K562 (cell line): ENCODE results near the gene DAP. TPM values are rescaled to one million over a fixed set of nuclear protein-coding genes. Genes with fewer than 3 reads are reported as not detected.

Source experiments
- ADNP ChIP-seq: fragments of 200-800 bp; sonication (Bioruptor generic); IDR thresholded peaks from 2 replicates; pipeline ENCODE4 v1.6.1; 2016; ENCODE audit warnings: missing genetic modification characterization, missing compliant biosample characterization
- ATF1 ChIP-seq, 2 experiments: fragments of 450-650 bp in 1 of 2; IDR thresholded peaks; 2 replicates each; pipeline ENCODE4 v1.6.1; 2016; ENCODE audit warnings: missing compliant biosample characterization in 1 of 2, missing genetic modification characterization in 1 of 2
- CSDE1 ChIP-seq, 2 experiments: fragments of 450-650 bp; IDR thresholded peaks; 2 replicates each; pipeline ENCODE4 v1.6.1; 2016; ENCODE audit warnings: mild to moderate bottlenecking in 1 of 2
- CXXC5 ChIP-seq: fragments of 250-450 bp; sonication (Bioruptor Pico); IDR thresholded peaks from 2 replicates; pipeline ENCODE4 v1.8.0; 2022; ENCODE audit warnings: inconsistent platforms, mild to moderate bottlenecking, moderate library complexity
- ELF2 ChIP-seq: fragments of 250-450 bp; sonication (Bioruptor Pico); IDR thresholded peaks from 2 replicates; pipeline ENCODE4 v1.5.0; 2021; ENCODE audit warnings: mild to moderate bottlenecking
- GTF2F1 ChIP-seq: IDR thresholded peaks from 2 replicates; pipeline ENCODE4 v1.6.1; 2011; ENCODE audit warnings: low read depth, low read length, improper control_type of control experiment
- MCM3 ChIP-seq: fragments of 450-650 bp; IDR thresholded peaks from 2 replicates; pipeline ENCODE4 v1.6.1; 2016
- MEF2D ChIP-seq: conservative IDR thresholded peaks from 2 replicates; pipeline ENCODE4 v1.6.1; 2016; ENCODE audit warnings: low read depth, missing genetic modification characterization, missing compliant biosample characterization
- NFXL1 ChIP-seq: fragments of 450-650 bp; formaldehyde crosslinking; IDR thresholded peaks from 2 replicates; pipeline ENCODE4 v1.4.0; 2021; ENCODE audit warnings: mild to moderate bottlenecking
- NR4A1 ChIP-seq, 2 experiments: fragments of 250-450 bp in 1 of 2; fragments of 450-650 bp in 1 of 2; sonication (Bioruptor Pico) in 1 of 2; IDR thresholded peaks; 2 replicates each; pipeline versions ENCODE4 v1.4.0 to v1.6.1; 2016 to 2020; ENCODE audit warnings: mild to moderate bottlenecking in 2 of 2, missing compliant biosample characterization in 1 of 2, missing genetic modification characterization in 1 of 2, moderate library complexity in 1 of 2
- PTTG1 ChIP-seq: fragments of 450-650 bp; IDR thresholded peaks from 2 replicates; pipeline ENCODE4 v1.6.1; 2016; ENCODE audit warnings: low read depth, mild to moderate bottlenecking, missing genetic modification characterization, missing compliant biosample characterization
- RB1 ChIP-seq: fragments of 450-650 bp; IDR thresholded peaks from 2 replicates; pipeline ENCODE4 v1.6.1; 2017; ENCODE audit warnings: low read depth, mild to moderate bottlenecking
- RBM34 ChIP-seq: fragments of 200-400 bp; formaldehyde crosslinking; IDR thresholded peaks from 2 replicates; pipeline ENCODE4 v1.6.1; 2018; ENCODE audit warnings: low read length, borderline replicate concordance; ENCODE audit not compliant: insufficient read depth
- RCOR1 ChIP-seq, 2 experiments: IDR thresholded peaks; 2 replicates each; pipeline ENCODE4 v1.6.1; 2012; ENCODE audit warnings: low read depth in 2 of 2, low read length in 2 of 2, borderline replicate concordance in 1 of 2, improper control_type of control experiment in 1 of 2
- SREBF2 ChIP-seq: sonication (generic); formaldehyde crosslinking; IDR thresholded peaks from 2 replicates; pipeline ENCODE4 v1.4.0; 2020; ENCODE audit warnings: mild to moderate bottlenecking, missing genetic modification reagents
- TCF3 ChIP-seq: sonication (generic); formaldehyde crosslinking; IDR thresholded peaks from 2 replicates; pipeline ENCODE4 v1.4.0; 2020; ENCODE audit warnings: mild to moderate bottlenecking, missing genetic modification reagents
- THRA ChIP-seq: fragments of 450-650 bp; IDR thresholded peaks from 2 replicates; pipeline ENCODE4 v1.6.1; 2017; ENCODE audit warnings: mild to moderate bottlenecking, moderate library complexity
- XRCC3 ChIP-seq: fragments of 450-650 bp; IDR thresholded peaks from 2 replicates; pipeline ENCODE4 v1.6.1; 2017; ENCODE audit warnings: mild to moderate bottlenecking, moderate library complexity
- ZNF668 ChIP-seq: fragments of 250-450 bp; sonication (Bioruptor Pico); IDR thresholded peaks from 2 replicates; pipeline ENCODE4 v1.8.0; 2022; ENCODE audit warnings: mild to moderate bottlenecking, inconsistent platforms
- polyA plus RNA-seq, 8 experiments: library from polyadenylated mRNA; depleted of rRNA in 4 of 8; stranded (reverse) in 5 of 8; unstranded in 3 of 8; fragments of >200 nt; fragmentation: Nextera tagmentation in 2 of 8; fragmentation: Illumina TruSeq in 1 of 8; extraction: Ambion mirVana in 2 of 8; extraction: Trizol in 1 of 8; gene quantifications; 2 replicates each; pipeline versions ENCODE4 v1.2.1 to v1.2.3, GENCODE V29; 2011 to 2014; ENCODE audit warnings: inconsistent platforms in 1 of 8, missing spikeins in 1 of 8
- total RNA-seq, 7 experiments: library from RNA; depleted of rRNA in 6 of 7; stranded (reverse); fragments of >200 nt in 6 of 7; fragmentation: Illumina TruSeq in 2 of 7; extraction: Trizol in 2 of 7; gene quantifications; 2 replicates each; pipeline versions ENCODE4 v1.2.1 to v1.2.3, GENCODE V29; 2011 to 2021; ENCODE audit warnings: low replicate concordance in 1 of 7
- TF ChIP-seq, protein P1 (sequence below), 2 experiments: fragments of 450-650 bp; IDR thresholded peaks; 2 replicates each; pipeline ENCODE4 v1.6.1; 2016; ENCODE audit warnings: mild to moderate bottlenecking in 2 of 2, borderline replicate concordance in 1 of 2, low read depth in 1 of 2, moderate library complexity in 1 of 2

Gene DAP
- total and polyA plus RNA-seq, 9 of the 15 experiments (the other 6 are each of a cell fraction or from before 2014, with no cell fraction given) = 14.1 to 151 (median 34.5) TPM

DNA sequence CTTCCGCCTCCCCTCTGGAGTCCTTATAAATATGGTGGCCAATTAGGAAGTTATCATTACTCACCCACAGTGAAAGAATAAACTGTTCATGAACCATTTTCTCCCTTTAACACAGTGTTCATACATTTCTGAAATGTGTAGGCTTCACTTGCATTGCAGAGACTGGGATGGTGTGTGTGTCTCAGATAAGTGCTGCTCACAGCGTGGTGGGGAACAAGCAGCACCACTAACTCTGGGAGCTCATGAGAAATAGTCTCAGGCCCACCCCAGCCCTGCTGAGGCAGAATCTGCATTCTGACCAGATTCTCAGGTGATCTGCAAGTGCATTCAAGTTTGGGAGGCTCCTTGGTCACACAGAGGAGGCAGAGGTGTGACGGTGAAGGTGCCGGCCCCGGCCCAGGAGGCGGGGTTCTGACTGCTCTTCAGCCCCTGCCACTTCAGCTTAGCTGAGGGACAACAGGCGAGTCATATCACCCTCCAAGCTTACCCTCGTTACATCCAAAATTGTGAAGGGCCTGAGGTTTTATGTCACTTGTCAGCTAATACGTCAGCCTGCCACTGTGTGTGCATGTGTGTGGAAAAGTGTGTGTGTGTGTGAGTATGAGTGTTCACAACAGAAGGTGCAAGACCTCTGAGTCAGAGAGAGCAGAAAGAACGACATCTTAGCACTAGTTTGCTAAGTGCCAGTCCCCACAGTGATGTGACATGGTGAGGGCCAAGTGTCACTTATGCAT lies 34.7 kb downstream of the DAP start (continued):
- TF ChIP-seq SREBF2 (CRISPR knock-in tag) (no peak), MEF2D (0 out of 2 replicates have a peak, but pooled peaks have one; percentile 34), RCOR1 (IDR thresholded peaks at IDR 0.05; ENCODE audit: borderline replicate concordance in 1 of 2, low read depth in 2 of 2, low read length in 2 of 2) (no peak), NR4A1 (CRISPR knock-in tag; IDR thresholded peaks at IDR 0.05) (no peak), NR4A1 (tag; IDR thresholded peaks at IDR 0.05) (no peak), ADNP (tag) (no peak), CXXC5 (CRISPR knock-in tag) (peak; percentile 22; the same call in 1 of the 2 replicates), NFXL1 (CRISPR knock-in tag) (no peak), ZNF668 (no peak), CSDE1 (IDR thresholded peaks at IDR 0.05) (no peak), GTF2F1 (no peak), TCF3 (peak; percentile 53), ELF2 (CRISPR knock-in tag) (no peak), THRA (no peak), MCM3 (no peak), RBM34 (no peak), ATF1 (CRISPR knock-in tag; IDR thresholded peaks at IDR 0.05) (no peak), ATF1 (tag; IDR thresholded peaks at IDR 0.05) (peak; percentile 56), XRCC3 (no peak), PTTG1 (tag) (no peak), RB1 (no peak)
- TF ChIP-seq, protein P1, sequence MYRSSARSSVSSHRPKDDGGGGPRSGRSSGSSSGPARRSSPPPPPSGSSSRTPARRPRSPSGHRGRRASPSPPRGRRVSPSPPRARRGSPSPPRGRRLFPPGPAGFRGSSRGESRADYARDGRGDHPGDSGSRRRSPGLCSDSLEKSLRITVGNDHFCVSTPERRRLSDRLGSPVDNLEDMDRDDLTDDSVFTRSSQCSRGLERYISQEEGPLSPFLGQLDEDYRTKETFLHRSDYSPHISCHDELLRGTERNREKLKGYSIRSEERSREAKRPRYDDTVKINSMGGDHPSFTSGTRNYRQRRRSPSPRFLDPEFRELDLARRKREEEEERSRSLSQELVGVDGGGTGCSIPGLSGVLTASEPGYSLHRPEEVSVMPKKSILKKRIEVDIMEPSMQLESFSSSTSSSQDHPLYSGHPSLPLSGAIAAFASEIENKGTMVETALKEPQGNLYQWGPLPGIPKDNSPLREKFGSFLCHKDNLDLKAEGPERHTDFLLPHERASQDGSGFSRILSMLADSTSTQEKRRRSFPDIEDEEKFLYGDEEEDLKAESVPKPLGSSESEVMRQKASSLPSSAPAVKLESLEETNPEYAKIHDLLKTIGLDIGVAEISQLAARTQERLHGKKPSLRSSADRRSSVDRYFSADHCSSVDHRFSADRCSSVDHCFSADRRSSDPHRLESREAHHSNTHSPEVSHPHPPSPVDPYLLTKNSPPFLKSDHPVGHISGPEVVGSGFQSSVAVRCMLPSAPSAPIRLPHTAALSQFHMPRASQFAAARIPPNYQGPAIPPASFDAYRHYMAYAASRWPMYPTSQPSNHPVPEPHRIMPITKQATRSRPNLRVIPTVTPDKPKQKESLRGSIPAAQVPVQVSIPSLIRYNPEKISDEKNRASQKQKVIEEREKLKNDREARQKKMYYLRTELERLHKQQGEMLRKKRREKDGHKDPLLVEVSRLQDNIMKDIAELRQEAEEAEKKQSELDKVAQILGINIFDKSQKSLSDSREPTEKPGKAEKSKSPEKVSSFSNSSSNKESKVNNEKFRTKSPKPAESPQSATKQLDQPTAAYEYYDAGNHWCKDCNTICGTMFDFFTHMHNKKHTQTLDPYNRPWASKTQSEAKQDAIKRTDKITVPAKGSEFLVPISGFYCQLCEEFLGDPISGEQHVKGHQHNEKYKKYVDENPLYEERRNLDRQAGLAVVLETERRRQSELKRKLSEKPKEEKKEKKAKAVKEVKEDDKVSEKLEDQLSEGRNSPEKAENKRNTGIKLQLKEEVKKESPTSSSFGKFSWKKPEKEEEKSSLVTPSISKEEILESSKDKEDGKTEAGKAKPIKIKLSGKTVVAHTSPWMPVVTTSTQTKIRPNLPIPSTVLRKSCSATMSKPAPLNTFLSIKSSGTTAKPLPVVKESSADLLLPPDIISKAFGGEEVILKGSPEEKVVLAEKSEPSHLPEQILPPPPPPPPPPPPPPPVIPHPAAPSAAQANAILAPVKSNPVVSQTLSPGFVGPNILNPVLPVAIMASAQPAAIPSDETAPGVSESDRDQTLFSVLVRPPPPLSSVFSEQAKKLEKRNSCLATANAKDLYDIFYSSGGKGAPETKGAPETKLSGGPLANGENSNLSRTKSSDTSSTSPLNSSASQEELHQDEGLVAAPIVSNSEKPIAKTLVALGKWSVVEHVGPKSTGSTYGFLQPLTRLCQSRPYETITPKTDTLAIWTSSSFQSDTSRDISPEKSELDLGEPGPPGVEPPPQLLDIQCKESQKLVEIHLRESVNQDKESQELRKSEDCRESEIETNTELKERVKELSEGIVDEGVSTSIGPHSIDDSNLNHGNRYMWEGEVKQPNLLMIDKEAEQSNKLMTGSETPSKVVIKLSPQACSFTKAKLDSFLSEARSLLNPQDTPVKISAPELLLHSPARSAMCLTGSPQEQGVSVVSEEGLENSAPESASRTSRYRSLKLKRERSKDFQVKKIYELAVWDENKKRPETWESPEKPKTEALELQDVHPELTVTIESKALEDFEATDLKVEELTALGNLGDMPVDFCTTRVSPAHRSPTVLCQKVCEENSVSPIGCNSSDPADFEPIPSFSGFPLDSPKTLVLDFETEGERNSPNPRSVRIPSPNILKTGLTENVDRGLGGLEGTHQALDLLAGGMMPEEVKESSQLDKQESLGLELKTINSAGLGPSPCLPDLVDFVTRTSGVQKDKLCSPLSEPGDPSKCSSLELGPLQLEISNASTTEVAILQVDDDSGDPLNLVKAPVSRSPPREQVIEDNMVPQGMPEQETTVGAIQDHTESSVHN (IDR thresholded peaks at IDR 0.05; ENCODE audit: borderline replicate concordance in 1 of 2, low read depth in 1 of 2) = no peak
